Right atrium auricular region (tissue), 2 donors: Measurements from ENCODE around the gene ZNF318. TPM values are rescaled to one million over a fixed set of nuclear protein-coding genes. Genes with fewer than 3 reads are reported as not detected.

Experiments used
- DNase-seq: peaks from one replicate; pipeline ENCODE4 v3.0.0-alpha.2; 2019; ENCODE audit warnings: low spot score
- H3K27ac ChIP-seq, 2 donors: fragments of 200-600 bp; sonication (generic); 1 replicate in 1 of 2; 2 replicates in 1 of 2; pipeline ENCODE4 v1.5.1; 2016 to 2019
- H3K27me3 ChIP-seq, 2 donors: fragments of 200-600 bp; sonication (generic); one replicate each; pipeline versions ENCODE4 v1.5.1 to v1.6.0; 2017 to 2019
- H3K36me3 ChIP-seq: fragments of 200-600 bp; sonication (generic); one replicate; pipeline ENCODE4 v1.5.1; 2016
- H3K4me1 ChIP-seq, 2 donors: fragments of 200-600 bp; sonication (generic); one replicate each; pipeline versions ENCODE4 v1.5.1 to v1.6.0; 2017 to 2019
- H3K4me3 ChIP-seq, 2 donors: fragments of 200-600 bp; sonication (generic); 1 replicate in 1 of 2; 2 replicates in 1 of 2; pipeline ENCODE4 v1.5.1; 2017 to 2019; ENCODE audit warnings: mild to moderate bottlenecking in 1 of 2, moderate library complexity in 1 of 2
- H3K9me3 ChIP-seq, 2 donors: fragments of 200-600 bp; sonication (generic); one replicate each; pipeline ENCODE4 v1.5.1; 2019
- CTCF ChIP-seq, 2 donors: fragments of 200-600 bp; sonication (generic); IDR thresholded peaks; one replicate each; pipeline ENCODE4 v1.5.1; 2019; ENCODE audit warnings: antibody characterized with exemption in 2 of 2
- total RNA-seq, 2 donors: library from RNA; depleted of rRNA; stranded (reverse); fragments of >200 nt; gene quantifications; one replicate each; pipeline ENCODE4 v1.1.0, GENCODE V29; 2016

ZNF318 gene
- total RNA-seq, 2 donors from 2014 or later: 10.1 to 11.3 TPM

- TF ChIP-seq CTCF (IDR thresholded peaks at IDR 0.05): peak in 1 of 2 donors; percentile 27
- Histone ChIP-seq H3K4me1 (peaks cover 0 to 12% of the 10 kb centered on the region in 2 donors), H3K4me3 (peak within 1 kb of the TSS; percentile 22 to 43), H3K9me3 (no peaks in the 10 kb centered on the region), H3K27ac (no peak within 1 kb of the TSS), H3K36me3 (no peaks in the 10 kb centered on the region), H3K27me3 (no peaks in the 10 kb centered on the region)
- DNase-seq: no peak
These were observed 61.1 kb downstream of the ZNF318 start, which contains the start of gene CRIP3 for GRCh38 chr6:43308101-43308989. Gene CRIP3, minus strand, starts transcription at chr6:43308826. Its CDS starts 34 bp downstream, at chr6:43308792.

DNA sequence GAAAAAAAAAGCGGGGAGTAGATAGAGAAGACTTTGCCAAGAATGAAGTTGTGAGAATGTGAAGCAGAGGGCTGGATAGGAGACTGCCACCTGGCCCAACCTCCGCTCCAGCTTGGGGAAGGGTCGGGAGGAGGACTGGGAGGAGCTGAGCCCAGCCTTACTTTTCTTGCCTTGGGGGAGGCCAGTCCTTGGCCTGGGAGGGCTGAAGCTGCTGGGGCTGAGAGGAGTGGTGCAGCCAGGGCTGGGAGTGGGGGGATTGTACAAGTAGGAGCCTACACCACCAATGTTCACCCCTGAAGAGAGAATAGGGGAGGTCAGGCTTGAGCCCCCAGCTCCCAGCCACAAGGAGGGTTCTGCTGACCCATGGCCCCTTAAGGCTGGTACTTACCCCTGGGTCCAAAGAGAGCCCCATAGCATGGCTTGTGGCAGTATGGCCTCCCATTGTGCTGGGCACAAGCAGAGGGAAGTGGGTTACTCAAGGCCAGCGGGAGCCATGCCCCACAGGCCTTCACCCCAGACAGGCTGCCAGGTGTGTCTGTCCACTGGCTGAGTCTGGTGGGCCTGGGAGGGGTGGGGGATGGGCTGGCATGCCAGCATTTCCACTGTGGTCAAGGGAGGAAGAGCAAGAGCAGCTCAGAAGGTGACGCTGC, 61.9 kb downstream of the ZNF318 start:
- no peak for DNase-seq
- no peaks in the 10 kb centered on the region for H3K27me3 ChIP-seq
- H3K9me3 ChIP-seq: no peaks in the 10 kb centered on the region
- H3K27ac ChIP-seq: no peak overlapping the region
- H3K36me3 ChIP-seq: no peaks in the 10 kb centered on the region
- no peak for TF ChIP-seq CTCF (IDR thresholded peaks at IDR 0.05)
- H3K4me1 ChIP-seq: peaks cover 0 to 12% of the 10 kb centered on the region in 2 donors
- H3K4me3 ChIP-seq: no peak overlapping the region

DNA sequence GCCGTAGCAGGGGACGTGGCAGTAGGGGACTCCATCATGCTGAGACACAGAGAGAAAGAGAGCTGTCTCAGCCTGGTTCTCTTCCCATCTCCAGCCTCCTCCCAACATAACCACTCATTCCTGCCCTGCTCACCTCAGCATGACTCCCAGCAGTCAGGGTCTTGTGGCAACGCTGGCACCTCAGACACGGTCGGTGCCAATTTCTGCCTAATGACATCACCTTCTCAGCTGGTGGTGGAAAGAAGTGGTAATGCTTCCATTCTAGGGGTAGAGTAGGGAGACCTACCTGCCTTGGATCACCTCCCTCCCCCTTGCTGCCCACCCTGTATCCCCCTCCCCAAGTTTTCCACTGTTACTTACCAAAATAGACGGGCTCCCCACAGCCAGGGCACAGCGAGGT, 63.4 kb downstream of the ZNF318 start:
- Histone ChIP-seq H3K27ac (no peak overlapping the region), H3K27me3 (no peaks in the 10 kb centered on the region), H3K4me1 (peaks cover 0 to 12% of the 10 kb centered on the region in 2 donors), H3K36me3 (no peaks in the 10 kb centered on the region), H3K4me3 (no peak overlapping the region), H3K9me3 (no peaks in the 10 kb centered on the region)
- no peak for TF ChIP-seq CTCF (IDR thresholded peaks at IDR 0.05)
- no peak for DNase-seq

DNA sequence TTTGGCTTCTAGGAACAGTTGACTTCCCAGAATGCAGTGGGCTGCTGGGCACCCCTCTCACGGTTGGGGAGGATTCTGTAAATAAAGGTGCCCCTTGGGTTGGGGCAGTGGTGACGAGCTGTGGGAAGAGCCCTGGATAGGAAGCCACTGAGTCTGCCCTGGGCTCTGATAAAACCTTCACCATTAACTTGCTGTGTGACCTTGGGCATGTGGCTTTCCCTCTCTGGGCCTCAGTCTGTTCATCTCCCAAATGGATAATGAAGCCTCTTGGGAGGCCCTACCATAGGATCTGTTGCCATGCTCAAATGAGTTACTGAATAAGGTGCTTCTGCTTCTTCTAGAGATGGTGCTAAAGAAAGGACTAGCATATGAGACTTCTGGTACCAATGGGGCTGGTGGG, 64.6 kb downstream of the ZNF318 start:
- TF ChIP-seq CTCF (IDR thresholded peaks at IDR 0.05): no peak
- Histone ChIP-seq H3K36me3 (no peaks in the 10 kb centered on the region), H3K4me3 (no peak overlapping the region), H3K27me3 (no peaks in the 10 kb centered on the region), H3K4me1 (peaks cover 0 to 12% of the 10 kb centered on the region in 2 donors), H3K27ac (no peak overlapping the region), H3K9me3 (no peaks in the 10 kb centered on the region)
- no peak for DNase-seq

GRCh38 chr6:43304361-43304760, 65.1 kb downstream of the ZNF318 start:
- Histone ChIP-seq H3K27ac (no peak overlapping the region), H3K36me3 (no peaks in the 10 kb centered on the region), H3K4me1 (peaks cover 0 to 12% of the 10 kb centered on the region in 2 donors), H3K4me3 (no peak overlapping the region), H3K9me3 (no peaks in the 10 kb centered on the region), H3K27me3 (no peaks in the 10 kb centered on the region)
- DNase-seq: no peak
- no peak for TF ChIP-seq CTCF (IDR thresholded peaks at IDR 0.05)
